HCT116 (cell line): ENCODE data around the gene SLC3A2.

Experiments
- CEBPB ChIP-seq: IDR thresholded peaks from 2 replicates; pipeline ENCODE4 v1.6.1; 2012; ENCODE audit warnings: low read depth
- CTCF ChIP-seq, 3 experiments: fragments of 200-600 bp in 1 of 3; sonication (generic) in 1 of 3; IDR thresholded peaks in 2 of 3; conservative IDR thresholded peaks in 1 of 3; 2 replicates each; pipeline ENCODE4 v1.5.1; 2012 to 2017; ENCODE audit warnings: low read depth in 2 of 3, low read length in 2 of 3, antibody characterized with exemption in 1 of 3, borderline replicate concordance in 1 of 3, control low read depth in 1 of 3, mild to moderate bottlenecking in 1 of 3, mixed read lengths in 1 of 3, mixed run types in 1 of 3, moderate library complexity in 1 of 3; ENCODE audit not compliant: insufficient read depth in 1 of 3
- EGR1 ChIP-seq: IDR thresholded peaks from 2 replicates; pipeline ENCODE4 v1.6.1; 2012; ENCODE audit warnings: low read depth
- FOSL1 ChIP-seq: IDR thresholded peaks from 2 replicates; pipeline ENCODE4 v1.6.1; 2012; ENCODE audit warnings: low read depth
- POLR2A ChIP-seq: IDR thresholded peaks from 2 replicates; pipeline ENCODE4 v1.7.0; 2011; ENCODE audit warnings: borderline replicate concordance; ENCODE audit not compliant: insufficient read depth, insufficient read length; ENCODE audit errors: extremely low read depth
- SP1 ChIP-seq: IDR thresholded peaks from 2 replicates; pipeline ENCODE4 v1.6.1; 2012; ENCODE audit warnings: low read depth
- YY1 ChIP-seq: IDR thresholded peaks from 2 replicates; pipeline ENCODE4 v1.6.1; 2011; ENCODE audit warnings: low read length, low read depth, moderate library complexity, mild to moderate bottlenecking; ENCODE audit not compliant: insufficient replicate concordance; ENCODE audit errors: extremely low read depth

DNA sequence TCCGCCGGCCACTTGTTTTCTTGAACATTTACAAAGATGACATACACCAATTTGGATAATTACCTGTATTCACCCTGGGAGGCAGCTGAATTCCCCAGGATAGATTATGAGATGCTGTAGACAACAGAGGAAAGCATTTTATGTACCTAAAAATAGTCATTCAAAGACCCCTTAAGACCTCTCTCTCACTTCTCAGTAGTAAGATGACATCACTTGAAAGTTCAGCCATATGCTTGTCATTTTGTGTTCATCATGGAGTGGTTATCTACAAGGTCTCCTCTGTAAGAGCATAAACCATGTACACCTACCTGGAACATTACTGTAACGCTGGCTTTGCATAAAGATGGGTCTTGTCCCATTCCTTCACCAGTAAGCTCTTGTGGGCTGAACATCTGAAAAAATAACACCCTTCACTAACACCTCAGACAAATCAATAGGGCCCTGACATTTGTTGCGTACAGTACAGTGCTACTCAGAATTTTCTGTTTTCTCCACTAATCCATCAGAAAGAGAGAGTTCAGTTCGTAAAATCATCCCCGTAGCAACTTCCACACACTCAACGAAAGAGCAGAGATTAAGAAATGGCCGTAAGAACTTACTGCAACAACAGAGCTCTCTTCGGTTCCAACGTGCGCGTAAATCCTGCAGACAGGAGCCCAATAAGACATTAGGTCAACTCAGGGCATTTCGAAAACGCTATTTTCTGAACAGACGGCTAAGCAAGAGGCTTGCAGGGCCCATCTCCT, 25.7 kb upstream of the SLC3A2 start:
- no peak for TF ChIP-seq YY1
- no peak for TF ChIP-seq SP1
- no peak for TF ChIP-seq CTCF (IDR thresholded peaks at IDR 0.05 in 2 of 3, conservative IDR thresholded peaks at IDR 0.05 in 1 of 3; ENCODE audit: borderline replicate concordance in 1 of 3, insufficient read depth in 1 of 3, low read depth in 2 of 3, low read length in 2 of 3)
- no peak for TF ChIP-seq POLR2A
- no peak for TF ChIP-seq CEBPB
- TF ChIP-seq EGR1, result no peak; the same call in 1 of the 2 replicates
- TF ChIP-seq FOSL1, result no peak
